ENCODE results near the gene POU2F2. TPM values are rescaled to one million over a fixed set of nuclear protein-coding genes. Genes with fewer than 3 reads are reported as not detected.
A peak's percentile ranks its signal among the peaks of the same experiment; 100 is the strongest.

The POU2F2 gene
- total and polyA plus RNA-seq, 3 experiments from 2014 or later: 8.5 to 47.9 (median 46.7) TPM

DNA sequence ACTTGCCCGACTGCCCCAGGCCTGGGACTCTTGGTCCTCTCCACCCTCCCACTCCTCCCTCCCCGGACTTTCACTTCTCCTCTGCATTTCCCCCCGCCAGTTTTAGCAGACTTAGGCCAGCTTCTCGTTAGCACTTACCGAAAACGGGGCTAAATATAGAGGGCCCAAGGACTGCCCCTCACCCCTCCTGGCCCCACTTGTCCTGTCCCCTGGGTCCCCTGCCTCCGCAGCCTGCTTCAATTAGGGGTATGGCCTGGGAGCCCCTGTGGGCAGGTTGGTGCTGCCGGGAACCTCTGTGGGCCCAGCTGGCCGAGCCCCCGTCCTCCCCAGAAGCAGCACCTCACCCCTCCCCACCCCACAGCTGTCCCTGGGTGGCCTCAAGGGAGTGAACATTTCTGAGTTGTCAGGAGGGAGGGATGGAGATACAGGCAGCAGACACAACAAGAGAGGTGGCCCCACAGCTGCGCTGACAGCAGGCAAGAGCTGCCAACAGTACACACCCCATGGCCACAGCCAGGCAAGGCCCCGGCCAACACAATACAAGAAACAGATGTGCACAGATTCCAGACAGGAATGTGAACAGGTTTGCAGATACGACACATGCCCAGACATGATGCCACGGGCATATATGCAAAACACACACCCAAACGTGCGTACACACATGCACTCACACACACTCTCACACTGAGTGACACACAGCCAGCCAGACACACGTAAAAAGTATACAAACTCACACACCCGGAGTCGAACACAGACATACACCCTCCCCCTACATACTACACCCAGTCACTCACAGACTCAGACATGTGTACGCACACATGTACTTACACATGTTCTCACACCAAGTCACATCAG lies 2.6 kb downstream of the POU2F2 start:
- peak overlapping the region; percentile 58 to 89 (median 70) for H3K27ac Mint-ChIP-seq
- peak in 1 of 5 donors; percentile 8 for DNase-seq
- H3K27me3 Mint-ChIP-seq: no peaks in the 10 kb centered on the region
- no peaks in the 10 kb centered on the region for H3K9me3 ChIP-seq (ENCODE audit: low read length)
- H3K4me1 Mint-ChIP-seq: peaks cover 63 to 88% (median 73%) of the 10 kb centered on the region in 3 donors
- H3K36me3 Mint-ChIP-seq: peaks cover 0 to 19% (median under 1%) of the 10 kb centered on the region in 3 donors
- H3K9me3 Mint-ChIP-seq: no peaks in the 10 kb centered on the region
- H3K4me3 Mint-ChIP-seq: peak overlapping the region in 6 of 7 donors; percentile 25 to 75 (median 51)
- H3K27me3 ChIP-seq (ENCODE audit: insufficient read depth, low read length, poor library complexity, severe bottlenecking): no peaks in the 10 kb centered on the region
- H3K27ac ChIP-seq (ENCODE audit: low read depth, low read length): no peak overlapping the region
- H3K4me1 ChIP-seq (ENCODE audit: insufficient read depth, low read length): peaks cover 48% of the 10 kb centered on the region
- ChIA-PET CTCF (interaction anchor here (1.6 to 2.7 kb wide), 2 partner anchors 21 to 150 kb away, joined by 4 to 10 read pairs; no protein-coding TSS in a partner anchor), POLR2A (no interaction called here)
- H3K4me3 ChIP-seq (ENCODE audit: low read length): no peak overlapping the region
- no peaks in the 10 kb centered on the region for H3K36me3 ChIP-seq (ENCODE audit: insufficient read depth, low read length)

DNA sequence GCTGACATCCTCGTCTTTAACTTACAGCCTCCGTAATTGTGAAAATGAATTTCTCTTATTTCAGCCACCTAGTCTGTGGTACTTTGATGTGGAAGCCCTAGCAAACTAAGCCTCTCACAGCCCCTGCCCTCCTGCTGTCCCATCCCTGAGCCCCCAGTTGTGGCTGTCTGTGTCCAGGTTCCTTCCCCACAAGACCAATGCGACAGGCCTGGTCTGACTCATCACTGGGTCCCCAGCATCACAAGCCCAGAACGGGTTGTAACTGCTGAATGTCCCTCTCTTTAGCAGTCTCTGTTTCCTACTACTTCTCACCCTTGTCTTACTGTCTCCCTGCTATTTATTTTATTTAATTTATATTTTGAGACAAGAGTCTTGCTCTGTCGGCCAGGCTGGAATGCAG lies 5.7 kb downstream of the POU2F2 start:
- Histone ChIP-seq H3K36me3 (ENCODE audit: insufficient read depth, low read length) (no peaks in the 10 kb centered on the region), H3K4me3 (ENCODE audit: low read length) (no peak overlapping the region), H3K9me3 (ENCODE audit: low read length) (no peaks in the 10 kb centered on the region), H3K4me1 (ENCODE audit: insufficient read depth, low read length) (peaks cover 58% of the 10 kb centered on the region), H3K27ac (ENCODE audit: low read depth, low read length) (no peak overlapping the region), H3K27me3 (ENCODE audit: insufficient read depth, low read length, poor library complexity, severe bottlenecking) (no peaks in the 10 kb centered on the region)
- no peaks in the 10 kb centered on the region for H3K9me3 Mint-ChIP-seq
- H3K4me1 Mint-ChIP-seq: peaks cover 71 to 90% (median 79%) of the 10 kb centered on the region in 3 donors
- H3K27ac Mint-ChIP-seq: peak overlapping the region in 7 of 8 donors; percentile 62 to 94 (median 72)
- no peak for DNase-seq
- CTCF ChIA-PET: interaction anchor here (1.0 to 2.7 kb wide), 2 partner anchors 11 to 18 kb away, joined by 3 to 10 read pairs; no protein-coding TSS in a partner anchor
- no peaks in the 10 kb centered on the region for H3K27me3 Mint-ChIP-seq
- POLR2A ChIA-PET: no interaction called here
- H3K36me3 Mint-ChIP-seq: peaks cover 0 to 22% (median 1%) of the 10 kb centered on the region in 3 donors
- no peak overlapping the region for H3K4me3 Mint-ChIP-seq

DNA sequence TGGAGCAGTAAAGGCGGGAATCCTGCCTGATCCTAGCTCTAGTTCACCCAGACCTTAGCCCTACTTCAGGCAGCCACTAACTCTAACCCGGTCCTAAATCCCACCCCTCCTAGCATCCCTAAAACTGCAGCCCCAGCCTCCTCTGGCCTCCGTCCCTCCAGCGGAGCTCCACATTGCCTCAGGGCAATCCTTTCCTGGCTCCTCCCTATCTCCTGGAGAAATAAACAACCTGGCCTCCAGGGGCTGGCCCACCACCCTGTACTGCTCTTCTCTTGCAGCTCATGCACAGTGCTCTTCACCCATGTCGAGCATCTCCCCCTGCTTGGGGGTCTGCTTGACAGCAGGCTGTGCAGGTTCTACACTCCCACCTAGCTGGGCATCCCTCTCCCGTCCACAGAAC lies 6.7 kb downstream of the POU2F2 start:
- peak overlapping the region in 7 of 8 donors; percentile 33 to 86 (median 81) for H3K27ac Mint-ChIP-seq
- peak overlapping the region in 2 of 7 donors; percentile 5 to 25 for H3K4me3 Mint-ChIP-seq
- Histone ChIP-seq H3K27ac (ENCODE audit: low read depth, low read length) (no peak overlapping the region), H3K27me3 (ENCODE audit: insufficient read depth, low read length, poor library complexity, severe bottlenecking) (no peaks in the 10 kb centered on the region), H3K4me3 (ENCODE audit: low read length) (no peak overlapping the region), H3K9me3 (ENCODE audit: low read length) (no peaks in the 10 kb centered on the region), H3K4me1 (ENCODE audit: insufficient read depth, low read length) (peaks cover 57% of the 10 kb centered on the region), H3K36me3 (ENCODE audit: insufficient read depth, low read length) (no peaks in the 10 kb centered on the region)
- H3K4me1 Mint-ChIP-seq: peaks cover 74 to 92% (median 81%) of the 10 kb centered on the region in 3 donors
- no peaks in the 10 kb centered on the region for H3K27me3 Mint-ChIP-seq
- DNase-seq: no peak
- H3K36me3 Mint-ChIP-seq: peaks cover 0 to 20% (median 1%) of the 10 kb centered on the region in 3 donors
- ChIA-PET POLR2A (no interaction called here), CTCF (interaction anchor here (0.8 to 4.1 kb wide), 3 partner anchors 16 to 118 kb away, joined by 3 to 31 read pairs (median 3); partner anchors contain the start of gene ZNF574)
- no peaks in the 10 kb centered on the region for H3K9me3 Mint-ChIP-seq

DNA sequence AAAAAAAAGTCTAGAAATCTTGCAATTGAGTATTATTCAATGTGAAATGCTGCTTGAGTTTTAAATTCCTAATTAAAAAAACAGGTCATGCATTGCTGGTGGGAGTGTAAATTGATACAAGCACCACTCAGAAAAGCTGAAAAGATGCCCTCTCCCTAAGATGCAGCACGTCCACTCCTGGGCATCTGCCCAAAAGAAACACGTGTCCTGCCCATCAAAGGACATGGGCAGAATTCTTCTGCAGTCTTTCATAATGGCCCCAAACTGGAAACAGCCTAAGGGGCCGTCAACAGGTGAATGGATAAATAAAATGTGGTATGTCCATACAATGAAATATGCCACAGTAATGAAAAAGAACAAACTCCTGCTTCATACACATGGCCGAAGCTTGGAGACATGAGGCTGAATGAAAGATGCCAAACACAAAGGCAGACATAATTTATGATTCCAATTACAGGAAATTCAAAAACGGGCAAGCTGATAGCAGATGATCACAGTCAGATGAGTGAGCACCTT lies 7.8 kb downstream of the POU2F2 start:
- Mint-ChIP-seq H3K36me3 (peaks cover 0 to 20% (median 1%) of the 10 kb centered on the region in 3 donors), H3K4me3 (peak overlapping the region in 1 of 7 donors; percentile 24), H3K4me1 (peaks cover 63 to 83% (median 71%) of the 10 kb centered on the region in 3 donors), H3K27ac (peak overlapping the region; percentile 37 to 92 (median 62)), H3K9me3 (no peaks in the 10 kb centered on the region), H3K27me3 (no peaks in the 10 kb centered on the region)
- no peak overlapping the region for H3K4me3 ChIP-seq (ENCODE audit: low read length)
- no peaks in the 10 kb centered on the region for H3K27me3 ChIP-seq (ENCODE audit: insufficient read depth, low read length, poor library complexity, severe bottlenecking)
- DNase-seq: no peak
- H3K4me1 ChIP-seq (ENCODE audit: insufficient read depth, low read length): peaks cover 48% of the 10 kb centered on the region
- ChIA-PET CTCF (interaction anchor here (0.8 to 4.1 kb wide), 7 partner anchors 8 to 119 kb away, joined by 3 to 31 read pairs (median 6); partner anchors contain the start of genes POU2F2 and ZNF574), POLR2A (no interaction called here)
- no peaks in the 10 kb centered on the region for H3K36me3 ChIP-seq (ENCODE audit: insufficient read depth, low read length)
- no peak overlapping the region for H3K27ac ChIP-seq (ENCODE audit: low read depth, low read length)
- H3K9me3 ChIP-seq (ENCODE audit: low read length): no peaks in the 10 kb centered on the region

DNA sequence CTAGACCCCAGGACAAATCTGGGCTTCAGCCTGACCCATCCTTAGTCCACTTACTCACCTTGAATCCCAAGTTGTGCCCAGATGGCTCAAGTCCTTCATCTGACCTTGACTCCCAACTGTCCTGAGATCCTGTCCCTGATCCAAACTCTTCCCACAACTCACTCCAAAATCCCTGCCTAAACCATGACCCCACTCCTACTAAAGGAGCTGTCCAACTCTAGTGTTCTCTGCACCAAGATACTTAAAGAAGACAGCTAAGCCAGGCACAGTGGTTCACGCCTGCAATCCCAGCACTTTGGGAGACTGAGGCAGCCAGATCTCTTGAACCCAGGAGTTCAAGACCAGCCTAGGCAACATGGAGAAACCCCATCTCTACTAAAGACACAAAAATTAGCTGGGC lies 8.5 kb downstream of the POU2F2 start:
- peak overlapping the region; percentile 86 to 98 (median 94) for H3K27ac Mint-ChIP-seq
- no peaks in the 10 kb centered on the region for H3K27me3 Mint-ChIP-seq
- no peaks in the 10 kb centered on the region for H3K36me3 ChIP-seq (ENCODE audit: insufficient read depth, low read length)
- peak overlapping the region; percentile 16 to 81 (median 71) for H3K4me3 Mint-ChIP-seq
- DNase-seq: no peak
- CTCF ChIA-PET: interaction anchor here (1.1 to 4.1 kb wide), 8 partner anchors 9 to 121 kb away, joined by 3 to 31 read pairs (median 5); partner anchors contain the start of gene POU2F2
- H3K27me3 ChIP-seq (ENCODE audit: insufficient read depth, low read length, poor library complexity, severe bottlenecking): no peaks in the 10 kb centered on the region
- no peaks in the 10 kb centered on the region for H3K9me3 ChIP-seq (ENCODE audit: low read length)
- H3K4me1 Mint-ChIP-seq: peaks cover 59 to 80% (median 66%) of the 10 kb centered on the region in 3 donors
- H3K4me1 ChIP-seq (ENCODE audit: insufficient read depth, low read length): peaks cover 48% of the 10 kb centered on the region
- H3K4me3 ChIP-seq (ENCODE audit: low read length): no peak overlapping the region
- H3K36me3 Mint-ChIP-seq: peaks cover 0 to 22% (median 2%) of the 10 kb centered on the region in 3 donors
- H3K9me3 Mint-ChIP-seq: no peaks in the 10 kb centered on the region
- POLR2A ChIA-PET: interaction anchor here (0.6 to 1.5 kb wide), 2 partner anchors 20 to 126 kb away, joined by 3 to 5 read pairs; no protein-coding TSS in a partner anchor
- no peak overlapping the region for H3K27ac ChIP-seq (ENCODE audit: low read depth, low read length)

DNA sequence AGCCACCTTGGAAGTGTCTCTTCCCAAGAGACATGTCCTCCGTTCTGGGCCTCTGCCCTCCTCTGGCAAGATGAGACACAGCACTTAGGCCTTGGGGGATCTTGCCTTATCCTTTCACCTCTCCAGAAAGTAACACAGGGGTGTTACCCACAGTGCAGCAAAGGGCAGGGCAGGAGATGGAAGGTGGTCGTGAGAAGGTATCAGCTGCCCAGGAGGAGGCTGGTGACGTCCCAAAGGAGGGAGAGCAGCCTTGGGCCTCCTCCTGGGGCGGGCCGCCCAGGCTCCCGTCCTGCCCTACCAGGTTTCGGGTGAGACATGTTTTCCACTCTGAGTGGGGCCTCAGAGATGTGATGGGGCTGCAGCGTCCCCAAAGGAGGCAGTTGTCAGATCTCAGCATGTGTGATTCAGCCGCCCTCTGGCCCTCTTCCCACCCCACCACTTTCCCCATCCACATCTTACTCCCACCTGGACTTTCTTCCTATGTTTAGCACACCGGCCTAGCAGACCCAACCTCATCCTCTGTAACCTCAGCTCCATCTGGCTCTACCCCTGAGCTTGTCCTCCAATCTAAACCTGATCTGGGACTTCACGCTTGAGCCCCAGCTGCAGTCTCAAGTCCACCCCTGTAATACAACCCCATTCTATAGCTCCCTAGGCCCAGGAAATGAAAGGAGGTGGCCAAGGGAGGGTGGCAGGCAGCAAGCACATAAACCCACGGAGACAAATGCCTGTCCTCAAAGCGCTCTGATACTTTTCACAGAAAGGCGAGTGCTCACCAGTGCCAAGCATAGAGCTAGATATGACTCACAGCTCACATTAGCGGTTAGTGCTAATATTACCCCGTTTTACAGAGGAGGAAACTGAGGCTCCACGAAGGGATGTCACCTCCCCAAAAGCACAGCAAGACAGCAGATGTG lies 9.3 kb downstream of the POU2F2 start:
- Histone ChIP-seq H3K36me3 (ENCODE audit: insufficient read depth, low read length) (no peaks in the 10 kb centered on the region), H3K4me1 (ENCODE audit: insufficient read depth, low read length) (peaks cover 48% of the 10 kb centered on the region), H3K27ac (ENCODE audit: low read depth, low read length) (peak overlapping the region; percentile 64), H3K4me3 (ENCODE audit: low read length) (peak overlapping the region; percentile 32), H3K9me3 (ENCODE audit: low read length) (no peaks in the 10 kb centered on the region), H3K27me3 (ENCODE audit: insufficient read depth, low read length, poor library complexity, severe bottlenecking) (no peaks in the 10 kb centered on the region)
- Mint-ChIP-seq H3K9me3 (no peaks in the 10 kb centered on the region), H3K36me3 (peaks cover 0 to 28% (median 4%) of the 10 kb centered on the region in 3 donors), H3K4me1 (peaks cover 56 to 73% (median 60%) of the 10 kb centered on the region in 3 donors), H3K27ac (peak overlapping the region; percentile 86 to 98 (median 95)), H3K4me3 (peak overlapping the region; percentile 16 to 81 (median 71)), H3K27me3 (no peaks in the 10 kb centered on the region)
- CTCF ChIA-PET: interaction anchor here (0.8 to 4.1 kb wide), 9 partner anchors 8 to 220 kb away, joined by 3 to 31 read pairs (median 4); partner anchors contain the start of gene POU2F2
- peak in 1 of 5 donors; percentile 62 for DNase-seq
- POLR2A ChIA-PET: interaction anchor here (0.6 to 1.5 kb wide), 2 partner anchors 19 to 125 kb away, joined by 3 to 5 read pairs; no protein-coding TSS in a partner anchor

DNA sequence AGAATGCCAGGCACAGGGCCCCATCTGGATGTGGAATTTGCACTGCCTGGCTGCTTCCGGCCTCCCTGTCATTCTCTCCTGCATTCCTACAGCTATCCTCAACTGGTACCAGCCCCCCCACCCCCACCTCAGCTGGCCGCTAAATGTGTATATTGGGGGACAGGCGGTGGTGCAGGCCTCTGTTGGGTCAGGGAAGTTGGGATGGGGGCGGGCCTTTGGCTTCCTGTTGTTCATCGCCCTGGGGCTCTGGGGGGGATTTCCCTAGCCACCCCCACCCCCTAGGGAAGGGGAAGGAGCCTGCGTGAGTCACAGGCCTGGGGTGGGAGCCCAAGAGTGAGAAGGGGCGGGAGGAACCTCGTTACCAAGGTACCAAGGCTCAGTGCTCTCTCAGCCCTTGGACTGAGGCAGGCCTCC lies 10.6 kb downstream of the POU2F2 start:
- H3K9me3 ChIP-seq (ENCODE audit: low read length): no peaks in the 10 kb centered on the region
- H3K9me3 Mint-ChIP-seq: no peaks in the 10 kb centered on the region
- CTCF ChIA-PET: interaction anchor here (0.5 to 4.1 kb wide), 3 partner anchors 10 to 24 kb away, joined by 3 to 31 read pairs (median 6); partner anchors contain the start of gene POU2F2
- H3K27ac ChIP-seq (ENCODE audit: low read depth, low read length): peak overlapping the region; percentile 64
- peaks cover 48% of the 10 kb centered on the region for H3K4me1 ChIP-seq (ENCODE audit: insufficient read depth, low read length)
- H3K4me1 Mint-ChIP-seq: peaks cover 51 to 63% (median 51%) of the 10 kb centered on the region in 3 donors
- peak; percentile 41 to 83 (median 53) for DNase-seq
- H3K4me3 ChIP-seq (ENCODE audit: low read length): peak overlapping the region; percentile 32
- POLR2A ChIA-PET: no interaction called here
- peaks cover 0 to 36% (median 4%) of the 10 kb centered on the region in 3 donors for H3K36me3 Mint-ChIP-seq
- no peaks in the 10 kb centered on the region for H3K27me3 Mint-ChIP-seq
- H3K36me3 ChIP-seq (ENCODE audit: insufficient read depth, low read length): no peaks in the 10 kb centered on the region
- H3K4me3 Mint-ChIP-seq: peak overlapping the region in 6 of 7 donors; percentile 45 to 81 (median 70)
- H3K27me3 ChIP-seq (ENCODE audit: insufficient read depth, low read length, poor library complexity, severe bottlenecking): no peaks in the 10 kb centered on the region
- peak overlapping the region; percentile 86 to 98 (median 95) for H3K27ac Mint-ChIP-seq
